HG03025 (cell line): Measurements from ENCODE around the gene NKD2.
"Not testable (repeated sequence)": the region's sequence is repeated elsewhere in the genome, so short reads cannot be mapped to it uniquely, and the experiment has no call there.

Experiments
- ATAC-seq: cut with Tn5 transposase; IDR thresholded peaks from one replicate; pipeline ENCODE4 v1.9.1; 2021; ENCODE audit warnings: mild to moderate bottlenecking, moderate library complexity; ENCODE audit not compliant: unreplicated experiment, low FRiP score

Gene NKD2

GRCh38 chr5:1083026-1083425, 74.4 kb downstream of the NKD2 start:
- ATAC-seq, result not testable (repeated sequence)

GRCh38 chr5:1083823-1084605, 75.4 kb downstream of the NKD2 start:
- ATAC-seq, result no peak

- ATAC-seq, result no peak
These were observed 76.8 kb downstream of the NKD2 start for GRCh38 chr5:1085391-1085790.

GRCh38 chr5:1086137-1086536, 77.5 kb downstream of the NKD2 start:
- ATAC-seq, result no peak

GRCh38 chr5:1086871-1087270, 78.3 kb downstream of the NKD2 start:
- no peak for ATAC-seq

- no peak for ATAC-seq
These were observed 78.8 kb downstream of the NKD2 start for GRCh38 chr5:1087428-1087827.

GRCh38 chr5:1088031-1088430, 79.4 kb downstream of the NKD2 start:
- ATAC-seq, result no peak
